Frontal cortex (tissue), 4 donors: ENCODE data around the gene GPC3. TPM values are rescaled to one million over a fixed set of nuclear protein-coding genes. Genes with fewer than 3 reads are reported as not detected.
A peak's percentile ranks its signal among the peaks of the same experiment; 100 is the strongest.

ENCODE experiments used
- DNase-seq, 2 donors: peaks; one replicate each; pipeline ENCODE4 v3.0.0; 2012; ENCODE audit warnings: low spot score in 2 of 2
- FAIRE-seq: peaks from 2 replicates; lab custom pipeline; 2012; peaks lifted over from hg19 to GRCh38; lab: Jason Lieb, UNC
- total RNA-seq: library from RNA; depleted of rRNA; stranded (reverse); fragments of >200 nt; gene quantifications from one replicate; pipeline ENCODE4 v1.2.3, GENCODE V29; 2014
- donor health status: control.
- donor health status: control.
- donor health status: control.

The GPC3 gene
- total RNA-seq, 1 donor from 2014 or later: 3.3 TPM

DNA sequence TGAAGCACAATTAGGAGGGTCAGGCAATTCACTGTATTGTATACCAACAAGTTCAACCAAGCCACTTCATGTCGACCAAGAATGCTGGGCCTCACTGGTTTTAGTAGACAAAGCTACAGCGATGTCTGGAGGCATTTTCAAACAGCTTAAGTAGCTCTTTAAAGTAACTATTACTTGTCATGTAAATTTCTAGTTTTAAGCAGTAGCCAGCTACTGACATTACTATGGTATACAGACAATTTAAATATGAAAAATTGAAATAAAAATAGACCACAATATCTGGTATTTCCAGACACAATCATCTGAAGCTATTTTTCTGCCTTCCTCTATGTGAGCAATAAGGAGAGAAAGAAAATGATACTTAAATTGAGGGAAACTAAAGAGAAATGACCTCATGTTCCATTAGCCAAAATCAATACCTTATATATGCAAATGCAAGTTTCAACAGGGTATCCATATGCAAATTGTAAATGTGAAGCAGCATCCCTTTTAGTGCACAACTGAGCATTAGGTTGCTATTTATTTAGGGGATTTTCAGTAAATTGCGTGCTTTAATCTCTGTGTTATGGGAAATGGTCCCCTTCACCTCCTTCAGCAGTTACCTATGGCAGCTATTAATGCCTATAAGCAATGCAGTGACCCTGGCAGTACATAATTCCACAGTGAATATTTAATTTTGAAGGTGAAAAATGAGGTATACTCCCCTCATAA lies 119.5 kb downstream of the GPC3 start:
- DNase-seq (no peak), FAIRE-seq (no peak)

DNA sequence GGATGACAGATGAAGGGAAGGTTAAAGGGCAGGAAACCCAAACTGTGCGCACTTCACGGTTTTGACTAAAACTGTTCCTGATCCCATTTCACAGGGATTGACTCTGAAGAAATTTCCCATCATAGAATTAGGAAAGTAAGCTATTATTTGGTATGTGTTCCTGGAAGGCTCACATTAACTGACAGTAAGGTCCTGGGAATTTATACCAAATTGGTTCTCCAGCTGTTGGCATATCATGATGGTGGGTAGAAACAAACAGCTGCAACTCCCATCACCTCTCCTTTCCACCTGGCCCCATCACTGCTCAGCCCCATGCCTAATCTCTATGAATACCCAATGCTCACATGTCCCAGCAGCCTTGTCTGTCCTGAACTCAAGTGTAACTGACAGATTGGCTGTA lies 121.2 kb downstream of the GPC3 start:
- no peak for FAIRE-seq
- DNase-seq: no peak

DNA sequence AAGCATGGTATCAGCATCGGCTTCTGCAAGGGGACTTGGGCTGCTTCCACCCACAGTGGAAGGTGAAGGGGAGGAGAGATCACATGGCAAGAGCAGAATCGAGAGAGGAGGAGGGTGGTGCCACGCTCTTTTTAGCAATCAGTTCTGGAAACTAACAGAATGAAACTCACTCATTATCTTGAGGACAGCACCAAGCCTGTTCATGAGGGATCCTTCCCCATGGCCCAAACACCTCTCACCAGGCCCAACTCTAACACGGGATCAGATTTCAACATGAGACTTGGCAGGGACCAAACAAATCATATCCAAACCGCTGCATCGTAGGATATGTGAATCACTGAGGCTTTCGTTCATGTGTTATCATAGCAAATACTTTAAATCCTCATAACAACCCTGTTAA lies 125.5 kb downstream of the GPC3 start:
- DNase-seq (no peak), FAIRE-seq (no peak)

DNA sequence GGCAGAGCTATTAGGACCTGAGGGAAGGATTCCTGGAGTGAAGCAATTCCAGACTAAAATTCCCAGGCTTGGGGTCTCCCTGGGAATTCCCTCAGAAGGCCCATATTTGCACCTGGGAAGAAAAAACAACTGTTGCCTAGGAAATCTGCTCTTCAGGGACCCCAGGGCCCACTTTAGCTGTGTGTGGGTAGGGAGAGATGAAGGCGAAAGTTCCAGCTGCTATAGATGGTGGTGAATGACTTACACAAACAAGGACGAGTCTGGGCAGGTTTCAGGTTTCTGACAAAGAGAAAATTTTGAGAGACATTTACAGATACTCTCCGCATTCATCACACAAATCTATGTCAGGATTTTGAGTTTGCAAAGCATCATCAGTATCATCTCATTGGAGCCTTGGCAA lies 126.1 kb downstream of the GPC3 start:
- DNase-seq (no peak), FAIRE-seq (no peak)

DNA sequence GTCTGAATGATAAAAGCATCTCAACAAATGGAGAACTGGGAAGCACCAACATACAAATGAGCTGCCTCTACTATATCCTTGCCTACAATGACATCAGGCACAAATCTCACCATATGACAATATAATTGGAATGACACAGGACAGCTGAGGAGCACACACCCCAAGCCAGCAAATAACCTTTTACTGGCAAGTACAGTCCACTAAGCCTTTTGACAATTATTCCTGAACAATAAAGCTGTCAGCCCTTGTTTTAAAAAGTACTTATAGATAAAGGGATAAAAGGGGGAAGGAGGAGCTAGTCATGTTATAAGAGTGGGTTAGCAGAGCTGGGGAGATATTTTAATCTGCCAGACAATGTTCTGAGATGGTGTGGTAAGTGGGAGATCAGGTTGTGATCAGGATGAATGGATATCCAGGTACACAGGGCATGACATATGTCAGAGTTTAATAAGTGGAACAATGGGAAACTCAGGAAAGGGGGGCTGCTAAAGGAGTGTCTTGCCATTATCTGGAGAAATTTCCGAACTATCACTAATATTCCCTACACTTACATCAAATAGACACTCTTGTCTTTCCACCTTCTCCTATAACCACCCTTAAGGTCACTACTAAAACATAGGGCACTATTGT lies 127.6 kb downstream of the GPC3 start:
- FAIRE-seq (no peak), DNase-seq (no peak)

DNA sequence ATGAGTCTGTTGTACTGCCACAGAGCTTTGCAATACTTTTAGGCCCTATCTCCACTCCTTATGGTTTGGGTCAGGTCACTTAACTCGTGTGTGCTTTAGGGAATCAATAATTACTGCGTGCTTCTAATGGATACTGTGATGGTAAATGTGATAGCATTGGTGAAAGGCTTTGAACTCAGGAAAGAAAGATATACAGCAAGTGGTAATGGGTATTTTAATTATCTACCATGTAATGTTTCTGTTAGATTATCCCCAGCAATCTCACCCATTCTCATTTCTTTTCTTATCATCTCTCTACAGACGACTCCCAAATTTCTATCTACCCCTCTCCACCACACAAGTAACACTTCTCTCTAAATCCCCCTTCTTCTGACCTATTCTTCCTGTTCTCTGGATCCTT lies 128.6 kb downstream of the GPC3 start:
- DNase-seq (no peak), FAIRE-seq (no peak)

DNA sequence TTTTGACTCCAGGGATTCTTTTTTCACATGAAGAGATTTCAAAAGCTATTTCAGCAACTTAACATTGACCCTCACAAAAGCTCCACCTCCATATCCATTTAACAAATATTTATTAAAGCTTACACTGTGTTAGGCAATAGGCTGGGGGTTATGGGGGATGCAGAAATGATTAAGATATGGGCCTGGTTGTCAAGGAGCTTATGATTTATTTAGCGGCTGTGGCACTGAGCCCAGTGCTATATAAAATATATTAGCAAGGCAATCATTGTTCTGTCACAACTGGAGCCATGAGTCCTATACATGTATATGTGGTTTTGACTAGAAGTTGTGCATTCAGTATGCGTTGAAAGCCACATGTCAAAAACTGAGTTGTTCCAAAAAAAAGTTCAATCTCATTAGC lies 131.1 kb downstream of the GPC3 start:
- FAIRE-seq: no peak
- no peak for DNase-seq

DNA sequence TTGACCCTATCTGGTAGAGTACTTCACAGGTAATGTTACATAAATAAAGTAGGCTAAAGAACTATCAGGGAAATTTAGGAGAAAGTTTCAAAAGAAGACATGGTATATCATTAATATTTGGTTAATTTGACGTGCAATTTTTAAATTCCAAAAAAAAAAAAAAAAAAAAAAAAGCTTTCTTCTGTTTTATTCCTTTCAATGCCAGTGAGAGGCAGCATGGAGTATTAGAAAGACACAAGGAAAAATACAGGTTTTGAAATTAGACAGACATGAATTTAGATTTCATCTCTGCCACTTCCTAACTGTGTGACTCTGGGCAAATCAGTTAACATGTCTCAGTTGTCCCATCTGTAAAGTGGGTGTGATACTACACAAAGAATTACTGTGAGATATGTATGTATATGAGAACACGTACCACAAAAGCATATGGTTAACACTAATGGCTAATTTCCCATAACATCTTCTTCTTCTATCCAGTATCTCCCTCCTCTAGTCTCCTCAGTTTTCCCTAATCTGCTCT lies 132.5 kb downstream of the GPC3 start:
- FAIRE-seq (no peak), DNase-seq (no peak)

DNA sequence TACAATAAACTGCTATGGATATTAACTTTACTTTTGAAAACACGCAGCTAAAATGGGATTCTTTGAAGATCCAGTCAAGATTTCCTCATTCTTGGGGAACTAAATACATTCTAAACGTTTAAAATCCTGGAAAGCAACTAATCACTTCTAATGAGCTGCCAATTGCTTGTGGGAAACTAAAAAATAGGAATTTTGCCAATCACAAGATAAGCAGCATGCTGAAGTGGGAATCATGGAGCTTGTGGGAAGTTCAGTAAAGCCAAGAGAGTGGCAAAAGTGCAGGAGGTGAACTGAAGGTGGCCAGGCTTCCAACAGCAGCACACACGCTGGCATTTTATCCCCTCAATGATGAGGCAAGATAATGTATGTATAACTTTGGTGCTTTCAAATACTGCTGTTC lies 133.0 kb downstream of the GPC3 start:
- DNase-seq: no peak
- no peak for FAIRE-seq

DNA sequence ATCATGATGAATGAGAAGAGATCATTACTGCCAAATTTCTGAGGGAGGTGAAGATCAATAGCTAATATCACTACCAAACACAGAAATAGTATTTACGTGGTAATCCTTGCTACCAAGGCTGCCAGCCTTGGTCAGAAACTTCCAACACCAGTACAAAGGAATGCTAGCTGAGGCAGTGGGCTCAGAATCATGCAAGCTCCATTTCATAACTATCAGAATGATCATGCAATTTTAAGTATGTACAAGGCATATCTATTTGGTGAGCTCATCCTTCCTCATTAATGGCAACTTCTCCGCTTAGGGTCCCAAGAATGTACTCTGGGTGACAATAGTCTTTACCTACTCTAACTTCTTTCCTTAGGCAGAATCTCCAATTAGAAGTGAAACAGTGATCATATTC lies 135.0 kb downstream of the GPC3 start:
- FAIRE-seq (no peak), DNase-seq (no peak)

DNA sequence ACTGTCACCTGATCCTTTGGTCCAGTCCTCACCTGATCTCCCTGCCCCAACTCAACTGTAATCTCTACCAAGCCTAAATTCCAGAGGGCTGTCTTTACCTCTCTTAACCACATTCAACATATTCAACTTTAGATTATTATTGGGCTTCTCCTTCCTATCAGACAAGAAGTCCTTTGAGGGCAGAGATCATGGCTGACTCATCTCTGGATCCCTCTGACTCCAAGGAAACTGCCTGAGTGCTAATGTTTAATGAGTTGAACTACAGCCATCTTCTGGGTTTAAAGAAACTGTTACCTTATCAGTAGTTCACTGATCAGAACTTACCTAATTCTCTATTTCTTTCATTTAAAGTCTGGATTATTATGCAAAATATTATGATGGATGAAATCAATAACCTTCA lies 135.7 kb downstream of the GPC3 start:
- FAIRE-seq (no peak), DNase-seq (no peak)

DNA sequence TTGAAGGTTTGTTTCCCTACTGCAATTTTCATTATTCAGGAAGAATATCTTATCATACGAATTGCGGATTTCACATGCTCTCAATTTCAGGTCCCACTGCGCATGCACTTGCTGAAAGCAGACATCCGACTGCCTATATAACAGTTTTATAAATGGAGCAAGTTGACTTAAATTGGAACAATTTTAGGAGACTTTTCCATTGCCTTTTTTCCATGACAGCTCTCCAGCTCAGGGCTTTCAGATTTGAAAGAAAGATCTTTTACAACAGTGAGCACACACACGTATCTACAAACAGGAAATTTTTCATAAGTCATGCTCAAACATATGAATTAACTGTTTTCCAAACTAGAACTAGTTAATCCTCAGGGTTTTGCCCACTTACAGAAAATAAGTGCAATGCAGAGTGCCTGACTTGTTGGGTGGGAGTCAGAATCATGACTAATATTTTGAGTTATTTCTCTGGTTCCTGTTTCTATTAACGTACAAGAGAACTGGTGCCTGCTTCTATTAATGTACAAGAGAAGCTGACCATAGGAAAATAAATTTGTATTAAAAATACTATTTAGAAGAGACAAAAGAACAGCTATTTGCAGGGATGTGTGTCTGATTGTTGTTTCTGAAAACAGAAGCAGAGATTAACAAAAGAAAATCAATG lies 137.9 kb downstream of the GPC3 start:
- FAIRE-seq (no peak), DNase-seq (no peak)

DNA sequence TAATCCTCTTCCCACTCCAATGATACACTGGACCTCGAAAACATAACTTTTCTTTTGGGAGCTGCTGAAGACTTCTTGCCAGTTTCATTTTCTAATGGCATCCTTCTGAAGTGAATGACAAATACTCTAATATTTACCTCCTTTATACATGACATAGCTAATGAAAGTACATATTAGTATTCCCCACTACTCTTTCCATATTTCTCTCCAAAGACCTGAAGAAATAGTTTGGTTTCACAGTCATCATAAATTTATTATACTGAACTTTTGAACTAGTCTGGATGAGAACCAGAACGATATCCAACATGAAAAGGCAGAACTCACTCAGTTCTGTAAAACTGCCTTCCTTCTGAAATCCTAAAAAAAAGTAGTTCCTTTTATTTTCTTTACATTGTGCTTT lies 139.1 kb downstream of the GPC3 start:
- FAIRE-seq (no peak), DNase-seq (no peak)

DNA sequence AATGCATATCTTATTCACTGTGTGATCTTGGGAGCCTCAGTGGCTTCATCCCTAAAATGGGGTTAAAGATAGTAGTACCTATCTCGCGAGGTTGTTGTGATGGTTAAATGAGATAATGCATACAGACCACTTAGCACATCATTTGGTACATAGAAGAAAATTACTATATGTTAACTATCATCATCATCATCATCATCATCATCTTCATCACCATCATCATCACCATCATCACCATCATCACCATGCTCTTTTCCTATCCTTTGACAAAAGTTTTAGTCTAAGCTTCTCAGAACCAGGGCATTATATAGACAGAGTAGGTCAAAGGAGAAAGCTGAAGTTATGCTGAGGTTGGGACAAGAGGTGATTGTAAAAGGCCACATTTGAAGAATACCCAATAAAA lies 145.0 kb downstream of the GPC3 start:
- DNase-seq: no peak
- FAIRE-seq: no peak

DNA sequence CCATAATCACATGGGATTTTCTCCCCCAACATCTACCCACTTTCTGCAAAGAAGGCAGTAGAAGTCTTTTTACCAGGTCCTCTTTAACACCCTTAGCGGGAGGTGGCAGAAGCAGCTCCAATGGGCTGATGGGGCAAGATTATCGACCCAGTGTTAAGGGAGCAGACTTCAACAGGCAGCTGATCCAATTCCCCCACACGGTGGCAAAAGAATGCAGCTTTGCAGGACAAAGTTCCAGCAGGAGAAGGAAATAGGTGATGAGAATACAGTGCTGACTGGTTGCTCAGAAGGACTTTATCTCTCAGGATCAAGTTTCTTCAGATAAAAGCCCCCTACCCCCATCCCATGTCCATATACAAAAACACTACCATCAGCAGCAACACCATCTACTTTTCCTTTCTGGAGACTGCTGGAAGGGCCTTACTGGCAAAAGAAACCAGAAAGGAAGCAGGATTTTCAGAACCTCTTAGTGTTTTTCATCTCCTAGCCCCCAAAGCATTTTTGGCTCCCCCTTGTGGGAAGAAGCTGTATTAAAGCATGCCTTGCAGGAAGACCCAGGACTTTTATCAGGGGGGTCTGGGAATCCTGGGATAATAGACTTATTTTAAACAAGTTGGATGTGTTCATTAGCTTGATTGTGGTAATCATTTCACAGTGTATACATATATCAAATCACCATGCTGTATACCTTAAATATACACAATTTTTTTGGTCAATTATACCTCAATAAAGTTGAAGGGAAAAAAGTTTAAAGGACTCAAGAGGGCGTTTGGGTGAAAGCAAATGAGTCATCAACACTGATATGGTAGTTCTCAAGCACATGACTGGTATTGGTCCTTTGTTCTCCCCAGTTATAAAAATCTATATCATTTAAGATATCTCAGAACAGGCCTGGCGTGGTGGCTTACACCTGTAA lies 146.4 kb downstream of the GPC3 start:
- FAIRE-seq (no peak), DNase-seq (peak in 1 of 2 donors; percentile 4)

DNA sequence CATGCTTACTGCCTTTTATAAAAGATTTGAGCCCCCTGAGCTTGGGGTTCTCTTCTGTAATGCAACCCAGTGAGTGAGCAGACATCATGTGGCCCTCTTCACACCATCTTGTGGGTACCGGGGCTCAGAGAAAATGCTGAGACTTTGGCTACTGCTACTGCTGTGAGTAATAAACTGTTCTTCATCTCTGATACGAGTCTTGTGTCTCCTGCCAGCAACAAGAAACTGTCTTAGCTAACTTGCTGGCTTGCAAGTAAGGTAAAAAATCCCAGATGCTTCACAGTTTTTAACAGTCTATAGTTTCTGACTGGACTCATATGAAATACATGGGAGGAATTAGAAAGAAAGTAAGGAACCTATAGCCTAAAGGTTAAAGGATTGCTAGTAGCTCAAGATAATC lies 148.3 kb downstream of the GPC3 start:
- DNase-seq: no peak
- FAIRE-seq: no peak

DNA sequence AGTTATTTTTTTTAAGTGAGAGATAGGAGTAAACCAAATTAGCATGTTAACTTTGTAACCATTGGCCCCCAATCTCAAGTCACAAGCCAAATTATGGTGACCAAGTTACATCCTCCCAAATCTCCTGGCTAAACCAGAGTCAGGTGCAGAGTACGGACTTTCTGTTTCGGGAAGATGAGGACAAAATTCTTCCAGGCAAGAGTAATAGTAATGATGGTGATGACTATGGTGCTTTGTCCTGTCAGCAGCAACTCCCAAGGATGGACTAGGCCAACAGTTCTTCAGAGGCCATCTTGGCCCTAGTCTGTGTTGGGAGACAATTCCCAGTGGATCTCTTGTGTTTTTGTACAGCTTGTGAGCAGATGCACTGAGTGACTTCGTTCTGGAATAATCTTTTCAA lies 148.8 kb downstream of the GPC3 start:
- FAIRE-seq (no peak), DNase-seq (no peak)

DNA sequence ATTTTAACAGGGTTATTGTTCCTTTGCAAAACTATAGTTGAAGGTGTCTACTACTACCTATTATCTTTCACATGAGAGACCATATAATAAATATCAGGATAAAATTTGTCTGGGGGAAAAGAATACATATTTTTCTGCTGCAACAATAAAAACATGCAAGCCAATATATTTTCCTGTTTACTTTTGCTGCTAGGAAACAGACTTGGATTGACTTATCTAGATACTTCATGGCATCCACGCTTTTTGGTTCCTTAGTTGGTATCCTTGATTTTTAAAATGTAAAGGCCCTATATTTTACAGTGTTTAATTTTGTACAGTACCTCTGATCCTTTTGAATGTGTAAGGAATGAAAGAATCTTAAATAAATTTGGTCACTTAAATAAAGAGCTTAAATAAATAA lies 150.6 kb downstream of the GPC3 start:
- FAIRE-seq (no peak), DNase-seq (no peak)

DNA sequence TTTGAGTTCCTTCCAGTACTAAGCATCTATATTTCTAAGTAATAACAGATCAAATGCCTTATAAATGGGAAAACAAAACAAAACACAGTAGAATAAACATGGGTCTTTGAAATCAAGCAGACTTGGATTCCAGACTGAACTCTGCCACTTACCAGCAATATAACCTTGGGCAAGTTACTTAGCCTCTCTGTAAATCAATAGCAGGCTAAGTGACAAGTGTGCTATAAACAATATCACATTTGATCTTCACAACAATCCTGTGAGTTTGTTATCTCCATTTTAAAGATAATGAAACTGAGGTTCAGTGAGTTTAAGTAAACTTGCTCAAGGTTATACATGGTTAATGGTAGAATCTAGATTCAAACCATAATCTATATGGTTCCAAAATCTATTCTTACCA lies 165.8 kb downstream of the GPC3 start:
- no peak for FAIRE-seq
- no peak for DNase-seq

DNA sequence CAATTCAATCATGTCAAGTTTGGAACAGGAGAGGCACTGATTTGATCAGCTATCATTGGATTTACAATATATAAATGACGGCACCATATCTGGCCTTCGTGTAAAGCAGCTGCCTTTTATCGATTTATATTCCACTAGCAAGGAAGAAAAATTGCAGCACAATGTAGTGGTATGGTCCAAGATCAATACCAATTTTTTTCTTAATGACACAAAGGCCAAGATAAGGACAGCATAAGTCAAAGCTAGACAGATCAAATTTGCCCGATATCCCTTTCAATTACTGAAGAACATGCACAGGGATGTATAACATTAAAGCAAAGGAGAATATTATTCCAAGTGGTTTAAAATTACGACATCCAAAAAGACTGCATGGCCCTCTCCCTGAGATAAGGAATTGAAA lies 167.4 kb downstream of the GPC3 start:
- DNase-seq (no peak), FAIRE-seq (no peak)
